ENCODE results near the gene LRRC46.

DNA sequence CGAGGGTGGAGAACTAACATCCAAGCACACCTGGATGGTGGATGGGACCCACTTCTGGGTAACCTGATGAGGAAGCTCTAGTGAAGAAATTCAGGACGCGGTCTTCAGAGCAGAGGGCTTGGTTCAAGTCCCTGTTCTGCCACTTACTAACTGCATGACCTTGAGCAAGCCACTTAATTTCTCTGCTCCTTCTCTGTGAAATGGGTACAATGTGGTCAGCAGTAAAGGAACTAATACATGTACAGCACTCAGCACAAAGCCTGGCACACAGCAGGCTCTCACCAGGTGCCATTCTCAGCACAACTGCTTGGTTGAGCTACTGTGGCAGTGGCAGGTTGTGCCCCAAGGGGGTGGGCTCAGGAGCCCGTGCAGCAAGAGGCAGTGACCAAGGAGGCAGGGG, 8.0 kb upstream of the LRRC46 start:
- TF ChIP-seq EZH2 (IDR thresholded peaks at IDR 0.05; ENCODE audit: low read depth, unreplicated experiment) (no peak), EZH2phosphoT487 (IDR thresholded peaks at IDR 0.05; ENCODE audit: unreplicated experiment) (no peak), POLR2AphosphoS5 (IDR thresholded peaks at IDR 0.05; ENCODE audit: low read depth) (no peak), JUNB (IDR thresholded peaks at IDR 0.05; ENCODE audit: unreplicated experiment) (no peak), ZNF331 (CRISPR knock-in tag; IDR thresholded peaks at IDR 0.05; ENCODE audit: low read depth) (no peak), ZNF114 (CRISPR knock-in tag; IDR thresholded peaks at IDR 0.05) (no peak), NANOG (IDR thresholded peaks at IDR 0.05; ENCODE audit: borderline replicate concordance) (no peak), CREB1 (CRISPR knock-in tag; IDR thresholded peaks at IDR 0.05; ENCODE audit: low read depth) (no peak), STAT1 (IDR thresholded peaks at IDR 0.05; ENCODE audit: unreplicated experiment) (no peak)
- TF ChIP-seq, protein P1, sequence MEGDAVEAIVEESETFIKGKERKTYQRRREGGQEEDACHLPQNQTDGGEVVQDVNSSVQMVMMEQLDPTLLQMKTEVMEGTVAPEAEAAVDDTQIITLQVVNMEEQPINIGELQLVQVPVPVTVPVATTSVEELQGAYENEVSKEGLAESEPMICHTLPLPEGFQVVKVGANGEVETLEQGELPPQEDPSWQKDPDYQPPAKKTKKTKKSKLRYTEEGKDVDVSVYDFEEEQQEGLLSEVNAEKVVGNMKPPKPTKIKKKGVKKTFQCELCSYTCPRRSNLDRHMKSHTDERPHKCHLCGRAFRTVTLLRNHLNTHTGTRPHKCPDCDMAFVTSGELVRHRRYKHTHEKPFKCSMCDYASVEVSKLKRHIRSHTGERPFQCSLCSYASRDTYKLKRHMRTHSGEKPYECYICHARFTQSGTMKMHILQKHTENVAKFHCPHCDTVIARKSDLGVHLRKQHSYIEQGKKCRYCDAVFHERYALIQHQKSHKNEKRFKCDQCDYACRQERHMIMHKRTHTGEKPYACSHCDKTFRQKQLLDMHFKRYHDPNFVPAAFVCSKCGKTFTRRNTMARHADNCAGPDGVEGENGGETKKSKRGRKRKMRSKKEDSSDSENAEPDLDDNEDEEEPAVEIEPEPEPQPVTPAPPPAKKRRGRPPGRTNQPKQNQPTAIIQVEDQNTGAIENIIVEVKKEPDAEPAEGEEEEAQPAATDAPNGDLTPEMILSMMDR (conservative IDR thresholded peaks at IDR 0.05; ENCODE audit: low read depth in 2 of 2): no peak
- TF ChIP-seq, protein P2, sequence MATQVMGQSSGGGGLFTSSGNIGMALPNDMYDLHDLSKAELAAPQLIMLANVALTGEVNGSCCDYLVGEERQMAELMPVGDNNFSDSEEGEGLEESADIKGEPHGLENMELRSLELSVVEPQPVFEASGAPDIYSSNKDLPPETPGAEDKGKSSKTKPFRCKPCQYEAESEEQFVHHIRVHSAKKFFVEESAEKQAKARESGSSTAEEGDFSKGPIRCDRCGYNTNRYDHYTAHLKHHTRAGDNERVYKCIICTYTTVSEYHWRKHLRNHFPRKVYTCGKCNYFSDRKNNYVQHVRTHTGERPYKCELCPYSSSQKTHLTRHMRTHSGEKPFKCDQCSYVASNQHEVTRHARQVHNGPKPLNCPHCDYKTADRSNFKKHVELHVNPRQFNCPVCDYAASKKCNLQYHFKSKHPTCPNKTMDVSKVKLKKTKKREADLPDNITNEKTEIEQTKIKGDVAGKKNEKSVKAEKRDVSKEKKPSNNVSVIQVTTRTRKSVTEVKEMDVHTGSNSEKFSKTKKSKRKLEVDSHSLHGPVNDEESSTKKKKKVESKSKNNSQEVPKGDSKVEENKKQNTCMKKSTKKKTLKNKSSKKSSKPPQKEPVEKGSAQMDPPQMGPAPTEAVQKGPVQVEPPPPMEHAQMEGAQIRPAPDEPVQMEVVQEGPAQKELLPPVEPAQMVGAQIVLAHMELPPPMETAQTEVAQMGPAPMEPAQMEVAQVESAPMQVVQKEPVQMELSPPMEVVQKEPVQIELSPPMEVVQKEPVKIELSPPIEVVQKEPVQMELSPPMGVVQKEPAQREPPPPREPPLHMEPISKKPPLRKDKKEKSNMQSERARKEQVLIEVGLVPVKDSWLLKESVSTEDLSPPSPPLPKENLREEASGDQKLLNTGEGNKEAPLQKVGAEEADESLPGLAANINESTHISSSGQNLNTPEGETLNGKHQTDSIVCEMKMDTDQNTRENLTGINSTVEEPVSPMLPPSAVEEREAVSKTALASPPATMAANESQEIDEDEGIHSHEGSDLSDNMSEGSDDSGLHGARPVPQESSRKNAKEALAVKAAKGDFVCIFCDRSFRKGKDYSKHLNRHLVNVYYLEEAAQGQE (IDR thresholded peaks at IDR 0.05; ENCODE audit: unreplicated experiment): no peak
- TF ChIP-seq, protein P3, sequence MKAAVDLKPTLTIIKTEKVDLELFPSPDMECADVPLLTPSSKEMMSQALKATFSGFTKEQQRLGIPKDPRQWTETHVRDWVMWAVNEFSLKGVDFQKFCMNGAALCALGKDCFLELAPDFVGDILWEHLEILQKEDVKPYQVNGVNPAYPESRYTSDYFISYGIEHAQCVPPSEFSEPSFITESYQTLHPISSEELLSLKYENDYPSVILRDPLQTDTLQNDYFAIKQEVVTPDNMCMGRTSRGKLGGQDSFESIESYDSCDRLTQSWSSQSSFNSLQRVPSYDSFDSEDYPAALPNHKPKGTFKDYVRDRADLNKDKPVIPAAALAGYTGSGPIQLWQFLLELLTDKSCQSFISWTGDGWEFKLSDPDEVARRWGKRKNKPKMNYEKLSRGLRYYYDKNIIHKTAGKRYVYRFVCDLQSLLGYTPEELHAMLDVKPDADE (IDR thresholded peaks at IDR 0.05): no peak
- TF ChIP-seq, protein P4, sequence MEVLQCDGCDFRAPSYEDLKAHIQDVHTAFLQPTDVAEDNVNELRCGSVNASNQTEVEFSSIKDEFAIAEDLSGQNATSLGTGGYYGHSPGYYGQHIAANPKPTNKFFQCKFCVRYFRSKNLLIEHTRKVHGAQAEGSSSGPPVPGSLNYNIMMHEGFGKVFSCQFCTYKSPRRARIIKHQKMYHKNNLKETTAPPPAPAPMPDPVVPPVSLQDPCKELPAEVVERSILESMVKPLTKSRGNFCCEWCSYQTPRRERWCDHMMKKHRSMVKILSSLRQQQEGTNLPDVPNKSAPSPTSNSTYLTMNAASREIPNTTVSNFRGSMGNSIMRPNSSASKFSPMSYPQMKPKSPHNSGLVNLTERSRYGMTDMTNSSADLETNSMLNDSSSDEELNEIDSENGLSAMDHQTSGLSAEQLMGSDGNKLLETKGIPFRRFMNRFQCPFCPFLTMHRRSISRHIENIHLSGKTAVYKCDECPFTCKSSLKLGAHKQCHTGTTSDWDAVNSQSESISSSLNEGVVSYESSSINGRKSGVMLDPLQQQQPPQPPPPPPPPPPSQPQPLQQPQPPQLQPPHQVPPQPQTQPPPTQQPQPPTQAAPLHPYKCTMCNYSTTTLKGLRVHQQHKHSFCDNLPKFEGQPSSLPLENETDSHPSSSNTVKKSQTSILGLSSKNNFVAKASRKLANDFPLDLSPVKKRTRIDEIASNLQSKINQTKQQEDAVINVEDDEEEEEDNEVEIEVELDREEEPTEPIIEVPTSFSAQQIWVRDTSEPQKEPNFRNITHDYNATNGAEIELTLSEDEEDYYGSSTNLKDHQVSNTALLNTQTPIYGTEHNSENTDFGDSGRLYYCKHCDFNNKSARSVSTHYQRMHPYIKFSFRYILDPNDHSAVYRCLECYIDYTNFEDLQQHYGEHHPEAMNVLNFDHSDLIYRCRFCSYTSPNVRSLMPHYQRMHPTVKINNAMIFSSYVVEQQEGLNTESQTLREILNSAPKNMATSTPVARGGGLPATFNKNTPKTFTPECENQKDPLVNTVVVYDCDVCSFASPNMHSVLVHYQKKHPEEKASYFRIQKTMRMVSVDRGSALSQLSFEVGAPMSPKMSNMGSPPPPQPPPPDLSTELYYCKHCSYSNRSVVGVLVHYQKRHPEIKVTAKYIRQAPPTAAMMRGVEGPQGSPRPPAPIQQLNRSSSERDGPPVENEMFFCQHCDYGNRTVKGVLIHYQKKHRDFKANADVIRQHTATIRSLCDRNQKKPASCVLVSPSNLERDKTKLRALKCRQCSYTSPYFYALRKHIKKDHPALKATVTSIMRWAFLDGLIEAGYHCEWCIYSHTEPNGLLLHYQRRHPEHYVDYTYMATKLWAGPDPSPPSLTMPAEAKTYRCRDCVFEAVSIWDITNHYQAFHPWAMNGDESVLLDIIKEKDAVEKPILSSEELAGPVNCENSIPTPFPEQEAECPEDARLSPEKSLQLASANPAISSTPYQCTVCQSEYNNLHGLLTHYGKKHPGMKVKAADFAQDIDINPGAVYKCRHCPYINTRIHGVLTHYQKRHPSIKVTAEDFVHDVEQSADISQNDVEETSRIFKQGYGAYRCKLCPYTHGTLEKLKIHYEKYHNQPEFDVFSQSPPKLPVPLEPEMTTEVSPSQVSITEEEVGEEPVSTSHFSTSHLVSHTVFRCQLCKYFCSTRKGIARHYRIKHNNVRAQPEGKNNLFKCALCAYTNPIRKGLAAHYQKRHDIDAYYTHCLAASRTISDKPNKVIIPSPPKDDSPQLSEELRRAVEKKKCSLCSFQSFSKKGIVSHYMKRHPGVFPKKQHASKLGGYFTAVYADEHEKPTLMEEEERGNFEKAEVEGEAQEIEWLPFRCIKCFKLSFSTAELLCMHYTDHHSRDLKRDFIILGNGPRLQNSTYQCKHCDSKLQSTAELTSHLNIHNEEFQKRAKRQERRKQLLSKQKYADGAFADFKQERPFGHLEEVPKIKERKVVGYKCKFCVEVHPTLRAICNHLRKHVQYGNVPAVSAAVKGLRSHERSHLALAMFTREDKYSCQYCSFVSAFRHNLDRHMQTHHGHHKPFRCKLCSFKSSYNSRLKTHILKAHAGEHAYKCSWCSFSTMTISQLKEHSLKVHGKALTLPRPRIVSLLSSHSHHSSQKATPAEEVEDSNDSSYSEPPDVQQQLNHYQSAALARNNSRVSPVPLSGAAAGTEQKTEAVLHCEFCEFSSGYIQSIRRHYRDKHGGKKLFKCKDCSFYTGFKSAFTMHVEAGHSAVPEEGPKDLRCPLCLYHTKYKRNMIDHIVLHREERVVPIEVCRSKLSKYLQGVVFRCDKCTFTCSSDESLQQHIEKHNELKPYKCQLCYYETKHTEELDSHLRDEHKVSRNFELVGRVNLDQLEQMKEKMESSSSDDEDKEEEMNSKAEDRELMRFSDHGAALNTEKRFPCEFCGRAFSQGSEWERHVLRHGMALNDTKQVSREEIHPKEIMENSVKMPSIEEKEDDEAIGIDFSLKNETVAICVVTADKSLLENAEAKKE (CRISPR knock-in tag; IDR thresholded peaks at IDR 0.05): no peak

Data from GM23338 (cell line).